GM12872 (cell line): ENCODE data around the gene HOXB1.

ENCODE experiments used
- TF ChIP-seq, protein P1 (sequence below): IDR thresholded peaks from 3 replicates; pipeline ENCODE4 v1.5.1; 2011; ENCODE audit warnings: low read depth, mild to moderate bottlenecking, low read length, moderate library complexity; ENCODE audit not compliant: insufficient read depth

Gene HOXB1

DNA sequence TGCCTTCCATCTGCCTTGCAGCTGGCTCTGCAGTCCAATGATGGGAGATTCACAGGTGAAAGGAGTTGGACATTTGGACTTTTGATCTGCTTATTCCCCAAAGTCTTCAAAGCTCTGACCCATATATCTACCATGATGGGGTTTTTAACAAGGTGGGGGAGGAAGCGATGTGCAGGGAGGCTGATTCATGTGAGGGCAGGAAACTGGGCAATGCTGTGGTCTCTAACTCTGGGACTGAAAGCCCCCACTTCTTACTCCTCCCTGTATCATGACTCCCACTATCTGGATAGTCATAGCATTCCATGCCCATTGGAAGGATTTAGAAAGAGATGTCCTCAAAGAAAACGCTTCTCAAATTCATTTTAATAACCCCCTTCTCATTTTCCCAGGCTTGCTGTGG lies 16.3 kb downstream of the HOXB1 start:
- TF ChIP-seq, protein P1, sequence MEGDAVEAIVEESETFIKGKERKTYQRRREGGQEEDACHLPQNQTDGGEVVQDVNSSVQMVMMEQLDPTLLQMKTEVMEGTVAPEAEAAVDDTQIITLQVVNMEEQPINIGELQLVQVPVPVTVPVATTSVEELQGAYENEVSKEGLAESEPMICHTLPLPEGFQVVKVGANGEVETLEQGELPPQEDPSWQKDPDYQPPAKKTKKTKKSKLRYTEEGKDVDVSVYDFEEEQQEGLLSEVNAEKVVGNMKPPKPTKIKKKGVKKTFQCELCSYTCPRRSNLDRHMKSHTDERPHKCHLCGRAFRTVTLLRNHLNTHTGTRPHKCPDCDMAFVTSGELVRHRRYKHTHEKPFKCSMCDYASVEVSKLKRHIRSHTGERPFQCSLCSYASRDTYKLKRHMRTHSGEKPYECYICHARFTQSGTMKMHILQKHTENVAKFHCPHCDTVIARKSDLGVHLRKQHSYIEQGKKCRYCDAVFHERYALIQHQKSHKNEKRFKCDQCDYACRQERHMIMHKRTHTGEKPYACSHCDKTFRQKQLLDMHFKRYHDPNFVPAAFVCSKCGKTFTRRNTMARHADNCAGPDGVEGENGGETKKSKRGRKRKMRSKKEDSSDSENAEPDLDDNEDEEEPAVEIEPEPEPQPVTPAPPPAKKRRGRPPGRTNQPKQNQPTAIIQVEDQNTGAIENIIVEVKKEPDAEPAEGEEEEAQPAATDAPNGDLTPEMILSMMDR, result no peak

GRCh38 chr17:48513666-48514455 lies 16.9 kb downstream of the HOXB1 start:
- TF ChIP-seq, protein P1, result no peak

GRCh38 chr17:48513097-48513496 lies 17.7 kb downstream of the HOXB1 start:
- TF ChIP-seq, protein P1, result no peak

DNA sequence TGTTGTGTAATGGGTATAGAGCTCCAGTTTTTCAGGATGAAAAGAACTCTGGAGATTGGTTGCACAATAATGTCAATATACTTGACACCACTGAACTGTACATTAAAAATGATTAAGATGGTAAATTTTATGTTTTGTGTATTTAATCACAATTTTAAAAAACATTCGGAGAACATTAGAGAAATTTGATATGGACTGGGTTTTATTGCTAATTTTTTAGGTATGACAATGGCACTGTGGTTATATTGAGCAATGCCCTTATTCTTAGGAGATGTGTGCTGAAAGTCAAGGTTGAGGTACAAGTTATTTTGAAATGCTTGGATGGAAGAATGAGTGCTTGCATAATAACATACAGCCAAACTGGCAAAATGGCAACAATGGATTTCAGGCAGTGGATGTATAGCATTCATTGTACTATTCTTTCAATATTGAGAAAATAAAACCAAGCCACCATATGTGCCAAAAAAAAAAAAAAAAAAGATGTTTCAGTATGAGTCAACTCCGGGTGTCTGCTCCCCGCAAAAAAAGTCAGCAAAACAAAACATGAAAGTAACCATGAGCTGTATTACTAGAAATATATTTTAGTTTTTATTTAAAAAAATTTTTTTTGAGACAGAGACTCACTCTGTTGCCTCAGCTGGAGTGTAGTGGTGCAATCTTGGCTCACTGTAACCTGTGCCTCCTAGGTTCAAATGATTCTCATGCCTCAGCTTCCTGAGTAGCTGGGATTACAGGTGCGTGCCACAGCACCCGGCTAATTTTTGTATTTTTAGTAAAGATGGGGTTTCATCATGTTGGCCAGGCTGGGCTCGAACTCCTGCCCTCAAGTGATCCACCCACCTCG lies 19.8 kb downstream of the HOXB1 start:
- TF ChIP-seq, protein P1, result no peak

DNA sequence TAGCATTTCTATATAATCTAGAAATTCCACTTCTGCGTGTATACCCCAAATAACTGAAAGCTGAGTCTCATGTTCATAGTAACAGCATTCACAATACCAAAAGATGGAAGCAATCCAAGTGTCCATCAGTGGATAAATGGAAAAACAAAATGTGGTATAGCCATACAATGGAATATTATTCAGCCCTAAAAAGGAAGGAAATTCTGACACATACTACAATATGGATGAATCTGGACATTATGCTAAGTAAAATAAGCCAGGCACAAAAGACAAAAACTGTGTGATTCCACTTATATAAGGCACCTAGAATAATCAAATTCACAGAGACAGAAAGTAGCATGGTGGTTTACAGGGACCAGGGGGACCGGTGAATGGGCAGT lies 20.4 kb downstream of the HOXB1 start:
- TF ChIP-seq, protein P1, result no peak

GRCh38 chr17:48506246-48506645 lies 24.6 kb downstream of the HOXB1 start:
- TF ChIP-seq, protein P1, result 0 out of 3 replicates have a peak, but pooled peaks have one; percentile 24

DNA sequence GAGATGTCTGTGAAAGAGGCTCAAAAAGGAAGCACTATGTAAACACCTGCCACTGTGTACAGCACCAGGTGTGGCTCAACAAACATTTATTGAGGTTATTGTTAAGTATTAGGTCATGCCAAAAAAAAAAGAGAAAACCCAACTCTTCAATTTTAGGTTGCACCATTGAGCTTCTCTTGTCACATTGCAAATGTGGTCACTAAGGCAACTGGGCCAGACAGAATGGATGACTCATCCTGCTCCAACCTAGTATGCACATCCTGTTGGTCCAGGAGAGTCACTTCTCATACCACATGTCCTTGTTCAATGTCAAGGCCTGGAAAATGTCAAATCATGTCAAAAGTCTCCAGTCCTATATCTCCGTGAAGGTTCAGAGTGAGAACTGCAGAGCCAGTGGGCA lies 25.0 kb downstream of the HOXB1 start:
- TF ChIP-seq, protein P1, result no peak
